Muscle layer of colon (tissue), 2 donors: ENCODE data around the gene NECTIN4.
"Not testable (repeated sequence)": the region's sequence is repeated elsewhere in the genome, so short reads cannot be mapped to it uniquely, and the experiment has no call there.

ENCODE experiments used
- H3K27ac ChIP-seq: one replicate; pipeline ENCODE4 v1.7.0; 2013; ENCODE audit warnings: low read depth, mild to moderate bottlenecking, low read length, moderate library complexity
- H3K27me3 ChIP-seq, 2 donors: one replicate each; pipeline ENCODE4 v1.7.0; 2013; ENCODE audit warnings: low read length in 2 of 2, mild to moderate bottlenecking in 2 of 2; ENCODE audit not compliant: insufficient read depth in 2 of 2, control insufficient read depth in 1 of 2
- H3K36me3 ChIP-seq: one replicate; pipeline ENCODE4 v1.7.0; 2013; ENCODE audit warnings: mild to moderate bottlenecking, low read length; ENCODE audit not compliant: insufficient read depth
- H3K4me1 ChIP-seq: one replicate; pipeline ENCODE4 v1.7.0; 2013; ENCODE audit warnings: mild to moderate bottlenecking, low read length; ENCODE audit not compliant: insufficient read depth
- H3K4me3 ChIP-seq, 2 donors: one replicate each; pipeline ENCODE4 v1.7.0; 2013; ENCODE audit warnings: low read length in 2 of 2, low read depth in 1 of 2, mild to moderate bottlenecking in 1 of 2, moderate library complexity in 1 of 2
- H3K9ac ChIP-seq: one replicate; pipeline ENCODE4 v1.7.0; 2013; ENCODE audit warnings: low read length
- H3K9me3 ChIP-seq: one replicate; pipeline ENCODE4 v1.7.0; 2013; ENCODE audit warnings: mild to moderate bottlenecking, low read length
- donor health status: abdominal sarcoma.
- donor health status: Adenocarcinoma of cecum.

Gene NECTIN4

DNA sequence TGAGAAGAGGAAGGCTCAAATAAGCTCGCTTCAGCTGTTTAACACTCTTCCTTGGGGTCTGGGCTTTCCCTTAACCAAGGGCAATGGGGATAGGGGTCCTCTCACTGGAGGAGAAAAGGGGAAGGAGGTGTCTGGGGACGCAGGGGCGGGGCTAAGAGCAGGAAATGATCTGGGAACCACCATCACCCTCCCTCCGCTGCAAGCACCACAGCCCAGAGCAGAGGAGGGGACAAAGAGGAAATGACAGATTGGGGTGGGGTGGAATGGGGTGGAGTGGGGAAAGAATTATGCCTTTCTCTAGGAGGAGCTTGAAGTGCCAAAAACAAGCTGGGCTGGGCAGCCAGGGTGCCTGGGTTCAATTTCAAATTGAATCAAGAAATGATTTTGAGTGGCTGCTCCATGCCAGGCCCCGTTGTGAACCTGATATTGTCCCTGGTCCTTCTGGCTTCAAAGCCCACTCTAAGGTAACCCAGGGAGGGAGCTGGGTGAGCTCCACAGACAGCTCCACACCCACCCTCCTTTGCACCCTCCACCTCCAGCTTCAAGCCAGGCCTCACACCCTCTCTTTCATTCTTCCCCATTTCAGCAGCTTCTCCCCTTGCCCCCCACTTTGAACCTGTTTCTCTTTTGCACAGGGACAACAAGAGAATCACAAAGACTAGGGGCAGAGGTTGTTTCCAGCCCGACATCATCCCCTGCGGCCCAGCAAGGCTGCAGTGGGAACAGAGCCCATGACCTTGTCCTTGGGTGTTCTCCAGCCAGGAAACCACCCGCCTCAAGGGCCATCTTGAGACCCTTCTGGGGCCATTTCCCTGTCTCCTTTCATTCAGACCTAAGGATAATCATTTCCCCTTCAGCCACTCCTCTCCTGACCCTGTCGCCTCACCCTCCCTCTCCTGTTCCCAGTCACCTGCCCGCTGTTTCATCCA, 20.8 kb downstream of the NECTIN4 start:
- H3K4me3 ChIP-seq, result peak overlapping the region in 1 of 2 donors; percentile 27

DNA sequence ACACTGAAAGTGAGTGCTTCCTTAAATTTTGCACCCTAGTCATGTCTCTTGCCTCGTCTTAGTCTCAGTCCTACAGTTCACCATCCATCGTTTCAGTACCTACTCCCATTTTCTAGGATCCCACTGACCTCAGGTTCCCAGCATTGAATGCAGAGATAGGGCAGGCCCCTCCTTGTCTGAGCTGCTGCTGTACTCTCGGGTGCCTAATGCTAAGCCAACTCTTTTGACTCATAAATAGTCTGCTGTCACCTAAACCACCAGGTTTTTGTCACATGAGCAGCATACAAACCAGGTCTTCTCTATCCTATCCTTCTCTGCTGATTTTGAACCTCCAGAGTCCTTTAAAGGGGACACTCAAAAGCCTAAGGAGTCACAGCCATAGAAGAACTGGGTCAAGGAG, 22.7 kb downstream of the NECTIN4 start:
- H3K9ac ChIP-seq, result no peak overlapping the region
- H3K27ac ChIP-seq, result no peak overlapping the region
- no peaks in the 10 kb centered on the region for H3K9me3 ChIP-seq
- H3K27me3 ChIP-seq, result no peaks in the 10 kb centered on the region
- no peaks in the 10 kb centered on the region for H3K36me3 ChIP-seq
- no peaks in the 10 kb centered on the region for H3K4me1 ChIP-seq
- H3K4me3 ChIP-seq, result no peak overlapping the region

More for the DNA sequence above, 20.8 kb downstream of the NECTIN4 start:
- Histone ChIP-seq H3K9ac (no peak overlapping the region), H3K36me3 (no peaks in the 10 kb centered on the region), H3K4me1 (no peaks in the 10 kb centered on the region), H3K27ac (no peak overlapping the region), H3K9me3 (no peaks in the 10 kb centered on the region), H3K27me3 (no peaks in the 10 kb centered on the region)

- not testable (repeated sequence) for H3K36me3 ChIP-seq, H3K4me1 ChIP-seq, H3K4me3 ChIP-seq, H3K9me3 ChIP-seq, H3K9ac ChIP-seq, H3K27me3 ChIP-seq, H3K27ac ChIP-seq
These were observed 23.7 kb downstream of the NECTIN4 start for GRCh38 chr1:161065681-161066080.

- not testable (repeated sequence) for H3K9me3 ChIP-seq, H3K9ac ChIP-seq, H3K4me1 ChIP-seq, H3K4me3 ChIP-seq, H3K36me3 ChIP-seq, H3K27ac ChIP-seq, H3K27me3 ChIP-seq
These were observed 25.4 kb downstream of the NECTIN4 start for GRCh38 chr1:161063936-161064335.

DNA sequence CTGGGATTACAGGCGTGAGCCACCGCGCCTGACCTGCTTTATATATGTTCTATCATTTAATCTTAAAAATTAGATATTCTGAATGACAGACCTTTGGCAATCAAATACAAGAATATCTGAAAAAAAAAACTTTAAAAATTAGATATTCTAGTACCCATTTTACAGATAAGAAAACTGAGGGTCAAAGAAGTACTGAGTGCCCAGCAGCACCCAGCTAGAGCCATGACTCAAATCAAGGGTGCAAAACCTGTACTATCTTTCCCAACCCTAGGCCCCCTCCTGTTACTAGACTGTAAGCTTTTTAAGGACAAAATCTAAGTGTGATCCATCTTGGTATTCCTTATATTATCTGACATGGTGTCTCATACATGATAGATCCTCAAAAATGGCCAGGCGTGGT, 27.9 kb downstream of the NECTIN4 start:
- no peaks in the 10 kb centered on the region for H3K4me1 ChIP-seq
- H3K9me3 ChIP-seq, result no peaks in the 10 kb centered on the region
- no peaks in the 10 kb centered on the region for H3K27me3 ChIP-seq
- no peak overlapping the region for H3K27ac ChIP-seq
- H3K4me3 ChIP-seq, result no peak overlapping the region
- H3K36me3 ChIP-seq, result no peaks in the 10 kb centered on the region
- no peak overlapping the region for H3K9ac ChIP-seq

GRCh38 chr1:161059293-161059692, 30.1 kb downstream of the NECTIN4 start:
- Histone ChIP-seq H3K36me3 (no peaks in the 10 kb centered on the region), H3K27ac (no peak overlapping the region), H3K9me3 (no peaks in the 10 kb centered on the region), H3K4me3 (no peak overlapping the region), H3K4me1 (no peaks in the 10 kb centered on the region), H3K27me3 (no peaks in the 10 kb centered on the region), H3K9ac (no peak overlapping the region)

- Histone ChIP-seq H3K9me3 (no peaks in the 10 kb centered on the region), H3K4me3 (no peak overlapping the region), H3K4me1 (no peaks in the 10 kb centered on the region), H3K27ac (no peak overlapping the region), H3K36me3 (no peaks in the 10 kb centered on the region), H3K27me3 (no peaks in the 10 kb centered on the region), H3K9ac (no peak overlapping the region)
These were observed 34.6 kb downstream of the NECTIN4 start for GRCh38 chr1:161054805-161055204.

- Histone ChIP-seq H3K27ac (no peak overlapping the region), H3K9ac (no peak overlapping the region), H3K9me3 (no peaks in the 10 kb centered on the region), H3K36me3 (no peaks in the 10 kb centered on the region), H3K27me3 (no peaks in the 10 kb centered on the region), H3K4me1 (no peaks in the 10 kb centered on the region), H3K4me3 (no peak overlapping the region)
These were observed 35.1 kb downstream of the NECTIN4 start for GRCh38 chr1:161054232-161054631.

DNA sequence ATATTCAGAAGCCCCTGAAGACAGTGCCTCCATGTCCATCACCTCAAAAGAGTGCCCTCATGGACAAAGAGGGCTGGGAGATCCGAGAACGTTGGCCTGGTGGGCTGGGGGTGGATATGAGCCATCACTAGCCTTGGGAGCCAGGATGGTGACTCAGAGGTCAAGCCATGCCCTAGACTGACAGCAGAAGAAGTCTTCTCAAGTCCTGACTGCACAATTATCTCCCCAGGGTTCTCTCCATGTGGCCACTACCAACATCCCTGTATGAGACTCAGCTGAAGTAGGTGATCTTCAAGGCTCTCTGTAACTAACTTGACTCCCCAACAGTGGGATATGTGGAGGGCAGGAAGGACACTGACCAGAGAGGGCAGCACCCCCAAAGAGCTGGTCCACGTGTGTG, 36.5 kb downstream of the NECTIN4 start:
- H3K9me3 ChIP-seq, result no peaks in the 10 kb centered on the region
- H3K4me1 ChIP-seq, result no peaks in the 10 kb centered on the region
- no peak overlapping the region for H3K27ac ChIP-seq
- no peaks in the 10 kb centered on the region for H3K36me3 ChIP-seq
- no peak overlapping the region for H3K4me3 ChIP-seq
- no peak overlapping the region for H3K9ac ChIP-seq
- H3K27me3 ChIP-seq, result no peaks in the 10 kb centered on the region

GRCh38 chr1:161051219-161051618, 38.1 kb downstream of the NECTIN4 start:
- H3K27ac ChIP-seq, result no peak overlapping the region
- no peak overlapping the region for H3K4me3 ChIP-seq
- no peaks in the 10 kb centered on the region for H3K27me3 ChIP-seq
- no peaks in the 10 kb centered on the region for H3K9me3 ChIP-seq
- no peaks in the 10 kb centered on the region for H3K36me3 ChIP-seq
- H3K9ac ChIP-seq, result no peak overlapping the region
- peaks cover 7% of the 10 kb centered on the region for H3K4me1 ChIP-seq

GRCh38 chr1:161048949-161049722, 40.2 kb downstream of the NECTIN4 start:
- Histone ChIP-seq H3K27me3 (no peaks in the 10 kb centered on the region), H3K4me1 (peaks cover 15% of the 10 kb centered on the region), H3K4me3 (no peak overlapping the region), H3K9me3 (no peaks in the 10 kb centered on the region), H3K9ac (no peak overlapping the region), H3K36me3 (no peaks in the 10 kb centered on the region), H3K27ac (no peak overlapping the region)
